Measurements from ENCODE around the gene MID2.

DNA sequence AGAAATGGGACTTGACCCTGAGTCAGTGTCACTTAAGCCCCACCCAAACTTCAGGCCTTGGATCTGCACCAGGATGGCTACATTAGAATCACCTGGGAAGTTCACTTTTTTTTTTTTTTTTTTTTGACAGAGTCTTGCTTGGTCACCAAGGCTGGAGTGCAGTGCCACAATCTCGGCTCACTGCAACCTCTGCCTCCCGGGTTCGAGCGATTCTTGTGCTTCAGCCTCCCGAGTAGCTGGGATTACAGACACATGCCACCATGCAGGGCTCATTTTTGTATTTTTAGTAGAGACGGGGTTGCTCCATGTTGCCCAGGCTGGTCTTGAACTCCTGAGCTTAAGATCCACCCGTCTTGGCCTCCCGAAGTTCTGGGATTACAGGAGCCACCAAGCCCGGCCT lies 45.1 kb upstream of the MID2 start:
- TF ChIP-seq, protein P1, sequence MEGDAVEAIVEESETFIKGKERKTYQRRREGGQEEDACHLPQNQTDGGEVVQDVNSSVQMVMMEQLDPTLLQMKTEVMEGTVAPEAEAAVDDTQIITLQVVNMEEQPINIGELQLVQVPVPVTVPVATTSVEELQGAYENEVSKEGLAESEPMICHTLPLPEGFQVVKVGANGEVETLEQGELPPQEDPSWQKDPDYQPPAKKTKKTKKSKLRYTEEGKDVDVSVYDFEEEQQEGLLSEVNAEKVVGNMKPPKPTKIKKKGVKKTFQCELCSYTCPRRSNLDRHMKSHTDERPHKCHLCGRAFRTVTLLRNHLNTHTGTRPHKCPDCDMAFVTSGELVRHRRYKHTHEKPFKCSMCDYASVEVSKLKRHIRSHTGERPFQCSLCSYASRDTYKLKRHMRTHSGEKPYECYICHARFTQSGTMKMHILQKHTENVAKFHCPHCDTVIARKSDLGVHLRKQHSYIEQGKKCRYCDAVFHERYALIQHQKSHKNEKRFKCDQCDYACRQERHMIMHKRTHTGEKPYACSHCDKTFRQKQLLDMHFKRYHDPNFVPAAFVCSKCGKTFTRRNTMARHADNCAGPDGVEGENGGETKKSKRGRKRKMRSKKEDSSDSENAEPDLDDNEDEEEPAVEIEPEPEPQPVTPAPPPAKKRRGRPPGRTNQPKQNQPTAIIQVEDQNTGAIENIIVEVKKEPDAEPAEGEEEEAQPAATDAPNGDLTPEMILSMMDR (conservative IDR thresholded peaks at IDR 0.05; ENCODE audit: low read depth in 2 of 2), result no peak
- TF ChIP-seq, protein P2, sequence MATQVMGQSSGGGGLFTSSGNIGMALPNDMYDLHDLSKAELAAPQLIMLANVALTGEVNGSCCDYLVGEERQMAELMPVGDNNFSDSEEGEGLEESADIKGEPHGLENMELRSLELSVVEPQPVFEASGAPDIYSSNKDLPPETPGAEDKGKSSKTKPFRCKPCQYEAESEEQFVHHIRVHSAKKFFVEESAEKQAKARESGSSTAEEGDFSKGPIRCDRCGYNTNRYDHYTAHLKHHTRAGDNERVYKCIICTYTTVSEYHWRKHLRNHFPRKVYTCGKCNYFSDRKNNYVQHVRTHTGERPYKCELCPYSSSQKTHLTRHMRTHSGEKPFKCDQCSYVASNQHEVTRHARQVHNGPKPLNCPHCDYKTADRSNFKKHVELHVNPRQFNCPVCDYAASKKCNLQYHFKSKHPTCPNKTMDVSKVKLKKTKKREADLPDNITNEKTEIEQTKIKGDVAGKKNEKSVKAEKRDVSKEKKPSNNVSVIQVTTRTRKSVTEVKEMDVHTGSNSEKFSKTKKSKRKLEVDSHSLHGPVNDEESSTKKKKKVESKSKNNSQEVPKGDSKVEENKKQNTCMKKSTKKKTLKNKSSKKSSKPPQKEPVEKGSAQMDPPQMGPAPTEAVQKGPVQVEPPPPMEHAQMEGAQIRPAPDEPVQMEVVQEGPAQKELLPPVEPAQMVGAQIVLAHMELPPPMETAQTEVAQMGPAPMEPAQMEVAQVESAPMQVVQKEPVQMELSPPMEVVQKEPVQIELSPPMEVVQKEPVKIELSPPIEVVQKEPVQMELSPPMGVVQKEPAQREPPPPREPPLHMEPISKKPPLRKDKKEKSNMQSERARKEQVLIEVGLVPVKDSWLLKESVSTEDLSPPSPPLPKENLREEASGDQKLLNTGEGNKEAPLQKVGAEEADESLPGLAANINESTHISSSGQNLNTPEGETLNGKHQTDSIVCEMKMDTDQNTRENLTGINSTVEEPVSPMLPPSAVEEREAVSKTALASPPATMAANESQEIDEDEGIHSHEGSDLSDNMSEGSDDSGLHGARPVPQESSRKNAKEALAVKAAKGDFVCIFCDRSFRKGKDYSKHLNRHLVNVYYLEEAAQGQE (IDR thresholded peaks at IDR 0.05; ENCODE audit: unreplicated experiment), result no peak
- TF ChIP-seq EZH2 (IDR thresholded peaks at IDR 0.05; ENCODE audit: low read depth, unreplicated experiment) (no peak), CREB1 (CRISPR knock-in tag; IDR thresholded peaks at IDR 0.05; ENCODE audit: low read depth) (no peak), POLR2AphosphoS5 (IDR thresholded peaks at IDR 0.05; ENCODE audit: low read depth) (no peak)
